ENCODE measurements around the gene GLB1L. TPM values are rescaled to one million over a fixed set of nuclear protein-coding genes. Genes with fewer than 3 reads are reported as not detected.

GLB1L gene
- total RNA-seq, 1 donor from 2014 or later, result 16.1 TPM

GRCh38 chr2:219250049-219250781 lies 5.0 kb upstream of the GLB1L start:
- H3K27me3 Mint-ChIP-seq, result peaks cover 41% of the 10 kb centered on the region
- no peaks in the 10 kb centered on the region for H3K9me3 Mint-ChIP-seq
- H3K4me3 Mint-ChIP-seq, result peak overlapping the region; percentile 81
- H3K4me1 Mint-ChIP-seq (ENCODE audit: unreplicated experiment), result peaks cover 14% of the 10 kb centered on the region
- H3K27ac Mint-ChIP-seq, result peak overlapping the region; percentile 98
- DNase-seq (ENCODE audit: extremely low spot score, unreplicated experiment), result no peak
- no peaks in the 10 kb centered on the region for H3K36me3 Mint-ChIP-seq
- no peak for TF ChIP-seq CTCF (conservative IDR thresholded peaks at IDR 0.05)

- TF ChIP-seq CTCF (conservative IDR thresholded peaks at IDR 0.05), result no peak
- peaks cover 33% of the 10 kb centered on the region for H3K27me3 Mint-ChIP-seq
- H3K4me3 Mint-ChIP-seq, result peak overlapping the region; percentile 81
- peaks cover 14% of the 10 kb centered on the region for H3K4me1 Mint-ChIP-seq (ENCODE audit: unreplicated experiment)
- no peaks in the 10 kb centered on the region for H3K9me3 Mint-ChIP-seq
- H3K27ac Mint-ChIP-seq, result peak overlapping the region; percentile 98
- H3K36me3 Mint-ChIP-seq, result no peaks in the 10 kb centered on the region
- no peak for DNase-seq (ENCODE audit: extremely low spot score, unreplicated experiment)
Measured at GRCh38 chr2:219249203-219249980, 4.1 kb upstream of the GLB1L start.

GRCh38 chr2:219248845-219249202 lies 3.6 kb upstream of the GLB1L start:
- Mint-ChIP-seq H3K27ac (peak overlapping the region; percentile 98), H3K4me1 (ENCODE audit: unreplicated experiment) (peaks cover 14% of the 10 kb centered on the region), H3K9me3 (no peaks in the 10 kb centered on the region), H3K4me3 (peak overlapping the region; percentile 81), H3K36me3 (no peaks in the 10 kb centered on the region), H3K27me3 (peaks cover 30% of the 10 kb centered on the region)
- DNase-seq (ENCODE audit: extremely low spot score, unreplicated experiment), result no peak
- no peak for TF ChIP-seq CTCF (conservative IDR thresholded peaks at IDR 0.05)

GRCh38 chr2:219247678-219248642 lies 2.7 kb upstream of the GLB1L start:
- no peak for TF ChIP-seq CTCF (conservative IDR thresholded peaks at IDR 0.05)
- Mint-ChIP-seq H3K27me3 (peaks cover 23% of the 10 kb centered on the region), H3K27ac (peak overlapping the region; percentile 98), H3K4me1 (ENCODE audit: unreplicated experiment) (peaks cover 14% of the 10 kb centered on the region), H3K4me3 (peak overlapping the region; percentile 81), H3K9me3 (no peaks in the 10 kb centered on the region), H3K36me3 (no peaks in the 10 kb centered on the region)
- DNase-seq (ENCODE audit: extremely low spot score, unreplicated experiment), result no peak

GRCh38 chr2:219246559-219246958 lies 1.3 kb upstream of the GLB1L start:
- Mint-ChIP-seq H3K36me3 (no peaks in the 10 kb centered on the region), H3K27ac (peak overlapping the region; percentile 93)

More at GRCh38 chr2:219246559-219246958, 1.3 kb upstream of the GLB1L start:
- peak overlapping the region; percentile 95 for H3K4me3 Mint-ChIP-seq
- H3K9me3 Mint-ChIP-seq, result no peaks in the 10 kb centered on the region
- H3K27me3 Mint-ChIP-seq, result peaks cover 9% of the 10 kb centered on the region
- H3K4me1 Mint-ChIP-seq (ENCODE audit: unreplicated experiment), result peaks cover 14% of the 10 kb centered on the region
- TF ChIP-seq CTCF (conservative IDR thresholded peaks at IDR 0.05), result no peak
- no peak for DNase-seq (ENCODE audit: extremely low spot score, unreplicated experiment)
